ENCODE measurements around the gene SNAP23.
A peak's percentile ranks its signal among the peaks of the same experiment; 100 is the strongest.
"Not testable (repeated sequence)": the region's sequence is repeated elsewhere in the genome, so short reads cannot be mapped to it uniquely, and the experiment has no call there.

SNAP23 gene

GRCh38 chr15:42498212-42499068 is 3.0 kb downstream of the SNAP23 start:
- DNase-seq = no peak

DNA sequence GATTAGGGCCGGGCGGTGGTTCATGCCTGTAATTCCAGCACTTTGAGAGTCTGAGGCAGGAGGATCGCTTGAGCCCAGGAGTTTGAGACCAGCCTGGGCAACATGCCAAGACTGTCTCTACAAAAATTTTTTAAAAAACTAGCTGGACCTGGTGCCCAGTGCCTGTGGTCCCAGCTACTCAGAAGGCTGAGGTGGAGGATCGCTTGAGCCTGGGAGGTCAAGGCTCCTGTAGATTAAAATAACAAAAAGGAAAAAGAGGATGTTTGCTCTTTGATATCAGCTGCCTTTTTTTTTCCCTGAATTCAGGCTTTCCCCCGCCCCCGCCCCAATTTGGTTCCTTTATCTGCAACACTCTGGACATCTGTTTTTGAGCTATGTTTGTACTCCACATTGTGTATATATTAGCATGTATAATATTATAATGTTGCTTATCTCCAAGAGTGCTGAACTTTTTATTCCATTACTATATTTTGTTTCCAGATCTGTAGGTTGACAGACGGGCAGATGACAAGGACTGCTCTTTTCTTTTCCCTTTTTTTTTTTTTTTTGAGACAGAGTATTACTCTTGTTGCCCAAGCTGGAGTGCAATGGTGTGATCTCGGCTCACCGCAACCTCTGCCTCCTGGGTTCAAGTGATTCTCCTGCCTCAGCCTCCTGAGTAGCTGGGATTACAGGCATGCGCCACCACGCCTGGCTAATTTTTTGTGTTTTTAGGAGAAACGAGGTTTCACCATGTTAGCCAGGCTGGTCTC is 4.6 kb downstream of the SNAP23 start:
- DNase-seq = no peak

DNA sequence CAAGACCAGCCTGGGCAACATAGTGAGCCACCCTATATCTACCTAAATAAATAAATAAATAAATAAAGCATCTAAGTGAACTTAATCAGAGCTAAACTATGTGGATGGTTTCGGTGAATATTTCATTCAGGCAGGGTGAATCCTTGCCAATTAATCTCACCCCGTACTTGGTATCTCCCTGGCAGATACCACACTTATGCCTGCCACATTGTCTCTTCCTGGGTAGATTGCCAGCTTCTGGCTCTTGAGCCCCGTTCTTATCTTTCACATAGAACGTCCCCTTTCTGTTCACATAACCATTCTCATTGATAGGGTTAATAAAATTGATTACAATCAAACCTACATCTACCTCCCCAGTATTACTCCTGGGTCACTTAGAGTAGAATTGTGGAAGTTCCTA is 7.0 kb downstream of the SNAP23 start:
- no peak for DNase-seq

DNA sequence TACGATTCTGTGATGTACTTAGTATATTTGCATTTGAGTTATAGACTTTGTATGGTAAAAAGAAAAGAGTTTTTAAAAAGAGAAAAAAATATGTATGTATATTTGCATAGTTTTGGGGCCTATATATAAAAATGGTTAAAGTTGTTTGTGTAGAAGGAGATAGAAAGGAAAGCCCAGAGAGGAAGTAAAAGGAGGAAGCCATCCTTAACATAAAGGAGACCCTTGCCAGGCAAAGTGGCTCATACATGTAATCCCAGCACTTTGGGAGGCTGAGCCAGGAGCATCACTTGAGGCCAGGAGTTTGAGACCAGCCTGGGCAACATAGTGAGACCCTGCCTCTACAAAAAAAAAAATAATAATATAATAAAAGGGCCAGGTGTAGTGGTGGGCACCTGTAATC is 8.4 kb downstream of the SNAP23 start:
- DNase-seq = no peak

- no peak for DNase-seq
Measured at GRCh38 chr15:42504631-42505030, 9.2 kb downstream of the SNAP23 start.

DNA sequence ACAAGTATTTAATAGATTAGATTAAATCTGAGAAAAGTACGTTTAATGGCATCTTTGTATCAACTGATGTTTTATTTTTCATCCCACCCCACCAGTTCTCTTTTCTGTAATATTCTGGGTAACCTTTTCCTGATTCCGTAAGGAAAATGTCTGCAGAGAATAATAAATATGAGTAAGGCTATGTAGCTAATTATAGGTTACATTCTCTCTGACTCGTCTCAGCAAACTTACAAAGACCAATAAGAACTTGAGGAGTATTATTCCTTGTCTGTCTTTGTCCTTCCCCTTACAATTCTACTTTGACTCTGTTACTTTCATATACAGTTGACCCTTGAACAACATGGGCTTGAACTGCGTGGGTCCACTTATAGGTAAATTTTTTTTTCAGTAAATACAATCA is 12.1 kb downstream of the SNAP23 start:
- DNase-seq = no peak

DNA sequence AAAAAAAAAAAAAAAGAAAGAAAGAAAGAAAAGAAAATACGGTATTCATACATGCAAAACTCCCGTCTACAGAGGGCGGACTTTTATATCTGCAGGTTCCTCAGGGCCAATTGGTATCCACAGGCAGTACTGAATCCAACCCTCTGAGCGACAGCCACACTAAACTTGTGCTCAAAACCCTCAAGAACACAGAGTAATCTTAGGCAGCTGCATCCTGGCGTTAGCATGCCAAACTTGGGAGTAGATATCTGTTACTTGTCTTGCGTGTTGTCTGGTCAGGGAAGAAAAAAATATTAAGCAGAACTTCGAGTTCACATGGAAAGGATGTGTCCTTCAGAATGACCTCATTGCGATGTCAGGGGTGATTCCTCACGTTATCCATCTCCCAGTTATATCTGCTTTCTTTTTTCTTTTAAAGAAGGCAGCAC is 12.8 kb downstream of the SNAP23 start:
- DNase-seq = no peak

DNA sequence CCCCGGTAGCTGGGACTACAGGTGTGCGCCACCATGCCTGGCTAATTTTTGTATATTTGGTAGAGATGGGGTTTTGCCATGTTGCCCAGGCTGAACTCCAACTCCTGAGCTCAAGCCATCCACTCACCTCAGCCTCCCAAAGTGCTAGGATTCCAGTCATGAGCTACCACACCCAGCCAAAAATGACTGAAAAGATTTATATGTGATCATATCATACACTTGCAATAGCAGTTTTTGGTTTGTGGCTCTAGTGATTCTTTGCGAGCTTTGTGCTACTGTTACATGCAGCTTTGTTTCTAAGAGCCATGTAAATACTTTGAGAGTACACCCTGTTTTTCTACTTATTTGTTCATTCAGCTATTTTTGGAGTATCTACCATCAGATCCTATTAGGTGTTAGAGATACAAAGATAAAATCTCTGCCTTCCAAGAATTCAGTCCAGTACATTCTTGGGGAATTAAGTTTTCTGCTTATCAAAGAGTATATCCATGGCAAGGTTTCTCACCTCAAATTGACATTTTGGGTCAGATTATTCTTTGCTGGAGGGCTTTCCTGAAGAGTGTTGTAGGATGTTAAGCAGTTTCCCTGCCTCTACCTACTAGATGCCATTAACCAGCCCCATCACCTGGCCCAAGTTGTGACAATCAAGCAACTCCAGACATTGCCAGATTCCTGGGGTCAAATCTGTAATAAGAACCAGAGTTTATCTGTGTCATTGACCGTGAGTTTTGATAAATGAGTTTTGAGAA is 15.0 kb downstream of the SNAP23 start:
- DNase-seq = no peak

GRCh38 chr15:42511007-42511391 is 15.6 kb downstream of the SNAP23 start:
- no peak for DNase-seq

DNA sequence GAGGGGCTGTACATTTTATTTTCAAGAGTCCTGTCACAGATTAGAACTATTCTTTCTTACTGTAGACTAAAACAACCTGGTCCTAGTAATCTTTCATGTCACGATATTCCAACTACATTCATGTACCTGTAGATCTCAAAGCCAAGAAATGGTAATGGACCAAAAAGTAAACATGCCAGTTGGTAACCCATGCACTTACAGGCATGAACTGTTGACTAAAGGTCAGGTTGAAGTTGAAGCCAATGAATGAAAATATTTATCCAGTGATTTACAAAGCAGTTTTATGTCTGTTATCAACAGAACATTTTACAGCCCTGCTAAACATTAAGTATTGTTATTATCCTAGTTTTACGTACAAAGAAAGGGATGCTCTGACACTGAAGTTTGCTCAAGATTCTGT is 27.9 kb downstream of the SNAP23 start:
- no peak for DNase-seq

- no peak for DNase-seq
Measured at GRCh38 chr15:42528970-42529369, 33.5 kb downstream of the SNAP23 start.

DNA sequence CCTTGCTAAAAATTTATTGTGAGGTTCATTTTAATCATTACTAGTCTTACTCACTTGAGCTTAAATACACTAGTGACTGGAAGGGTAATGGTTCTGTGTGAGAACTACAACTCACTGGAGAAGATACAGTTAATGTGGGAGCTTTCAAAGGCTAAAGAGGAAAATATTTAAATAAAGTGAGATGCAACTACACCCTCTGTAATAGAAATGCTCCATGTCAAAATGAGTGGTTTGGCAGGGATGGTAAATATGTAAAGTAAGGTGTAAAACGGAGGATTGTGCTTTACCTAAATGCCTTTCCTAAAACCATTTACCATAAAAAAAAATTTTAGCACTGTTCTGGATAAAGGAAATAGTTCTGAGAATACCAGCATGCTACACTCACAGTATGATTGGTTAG is 37.8 kb downstream of the SNAP23 start:
- DNase-seq = no peak

GRCh38 chr15:42544853-42545629 is 49.6 kb downstream of the SNAP23 start:
- no peak for DNase-seq

DNA sequence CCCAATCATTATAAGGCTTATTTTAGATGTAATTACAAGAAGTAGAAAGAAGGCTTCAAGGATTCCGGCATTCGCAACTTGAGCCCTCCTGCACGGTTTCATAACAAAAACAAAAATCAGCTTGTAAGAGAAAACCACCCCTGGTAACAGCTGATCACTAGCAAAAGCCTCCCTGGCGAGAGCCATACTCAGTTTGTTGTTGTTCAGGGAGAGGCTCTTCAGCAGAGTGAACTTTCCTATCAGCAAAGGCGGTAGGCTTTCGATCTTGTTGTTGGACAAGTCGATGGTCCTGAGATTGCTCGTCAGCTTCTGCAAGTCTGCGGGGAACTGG is 52.4 kb downstream of the SNAP23 start:
- DNase-seq = no peak

DNA sequence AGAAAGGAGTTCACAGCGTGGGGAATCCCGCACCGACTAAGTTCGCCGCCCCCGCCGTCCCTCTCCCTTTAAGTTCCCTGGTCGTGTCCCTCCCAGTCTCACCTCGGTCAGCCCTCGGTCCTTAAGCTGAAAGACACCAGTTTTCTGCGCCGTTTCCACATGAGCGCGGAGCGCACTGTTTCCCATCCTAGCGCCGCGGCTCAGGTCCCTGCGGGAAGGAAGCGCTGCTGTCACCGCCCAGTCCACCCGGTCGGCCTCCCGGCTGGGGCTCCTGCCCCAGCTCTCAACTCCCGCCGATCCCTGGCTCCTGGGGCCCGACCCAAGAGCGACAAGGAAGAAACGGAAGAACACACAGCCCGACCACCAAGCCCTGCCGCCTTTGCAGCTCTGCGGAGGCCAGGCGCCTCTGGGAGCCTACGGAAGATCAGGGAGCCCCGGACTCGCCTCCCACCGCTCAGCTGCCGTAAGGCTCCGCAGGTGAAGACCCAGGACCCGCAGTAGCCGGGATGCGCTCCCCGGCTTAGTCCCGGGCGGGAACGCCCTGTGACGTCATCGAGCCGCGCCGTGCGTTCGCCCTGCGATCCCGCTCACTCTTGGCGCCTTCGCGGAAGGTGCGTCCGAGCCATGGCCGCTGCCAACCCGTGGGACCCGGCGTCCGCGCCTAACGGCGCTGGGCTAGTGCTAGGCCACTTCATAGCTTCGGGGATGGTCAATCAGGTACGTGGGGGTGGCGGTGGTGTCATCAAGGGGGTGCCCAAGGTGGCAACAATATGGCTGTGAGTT is 53.0 kb downstream of the SNAP23 start, which contains the start of the genes HAUS2 and LRRC57:
HAUS2 (plus strand) TSS at position 590 of the 783 bp plus-strand sequence; CDS start at position 625, 35 bp downstream.
LRRC57 (minus strand) TSS at position 545 of the 783 bp plus-strand sequence; CDS start at position 186, 359 bp downstream.
- peak; percentile 84 for DNase-seq

DNA sequence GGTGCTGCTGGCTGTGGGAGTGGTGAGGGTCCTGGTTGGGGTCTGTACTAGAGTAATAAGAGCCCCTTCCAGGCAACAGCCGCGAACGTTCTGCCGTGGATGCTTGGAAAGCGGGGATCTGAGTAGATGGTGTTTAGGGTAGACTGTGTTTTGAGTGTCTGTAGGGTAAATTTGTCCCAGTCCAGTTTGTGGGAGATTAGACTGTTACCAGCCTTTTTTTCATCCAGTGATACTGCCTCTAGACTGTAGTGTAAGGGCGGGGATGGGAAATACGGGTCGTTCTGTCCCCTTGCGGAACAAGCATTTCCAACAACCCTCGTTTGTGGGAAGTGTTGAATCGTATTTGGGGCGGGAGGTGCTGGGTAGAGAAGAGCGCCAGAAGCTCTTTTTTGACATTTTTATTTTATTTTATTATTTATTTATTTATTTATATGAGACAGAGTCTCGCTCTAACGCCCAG is 53.6 kb downstream of the SNAP23 start:
- DNase-seq = no peak

- no peak for DNase-seq
Measured at GRCh38 chr15:42549741-42550392, 54.4 kb downstream of the SNAP23 start.

- no peak for DNase-seq
Measured at GRCh38 chr15:42553554-42553953, 58.1 kb downstream of the SNAP23 start.

DNA sequence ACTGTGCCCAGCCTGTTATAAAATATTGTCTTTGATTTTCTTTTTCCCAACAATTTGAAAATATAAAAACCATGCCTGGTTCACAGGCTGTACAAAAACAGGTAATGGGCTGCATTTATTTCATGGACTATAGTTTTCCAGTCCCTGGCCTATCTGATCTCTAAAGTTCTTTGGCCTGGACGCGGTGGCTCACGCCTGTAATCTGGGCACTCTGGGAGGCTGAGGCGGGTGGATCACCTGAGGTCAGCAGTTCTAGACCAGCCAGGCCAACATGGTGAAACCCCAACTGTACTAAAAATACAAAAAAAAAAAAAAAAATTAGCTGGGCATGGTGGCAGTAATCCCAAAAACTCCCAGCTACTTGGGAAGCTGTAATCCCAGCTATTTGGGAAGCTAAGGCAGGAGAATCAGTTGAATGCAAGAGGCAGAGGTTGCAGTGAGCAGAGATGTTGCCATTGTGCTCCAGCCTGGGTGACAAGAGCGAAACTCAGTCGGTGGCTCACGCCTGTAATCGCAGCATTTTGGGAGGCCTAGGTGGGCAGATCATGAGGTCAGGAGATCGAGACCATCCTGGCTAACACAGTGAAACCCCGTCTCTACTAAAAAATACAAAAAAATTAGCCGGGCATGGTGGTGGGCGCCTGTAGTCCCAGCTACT is 61.2 kb downstream of the SNAP23 start:
- DNase-seq = not testable (repeated sequence)

- DNase-seq = no peak
Measured at GRCh38 chr15:42558739-42559138, 63.3 kb downstream of the SNAP23 start.
